Uterus (tissue), 4 donors: ENCODE measurements around the gene PLXNA2. TPM values are rescaled to one million over a fixed set of nuclear protein-coding genes. Genes with fewer than 3 reads are reported as not detected.

Source experiments
- DNase-seq, 2 donors: peaks; one replicate each; pipeline ENCODE4 v3.0.0-alpha.2; 2019 to 2020
- H3K27ac ChIP-seq, 2 donors: fragments of 200-600 bp; sonication (generic); 1 replicate in 1 of 2; 2 replicates in 1 of 2; pipeline ENCODE4 v1.5.1; 2016 to 2018
- H3K27me3 ChIP-seq, 2 donors: fragments of 200-600 bp; sonication (generic); one replicate each; pipeline ENCODE4 v1.5.1; 2018 to 2019; ENCODE audit warnings: control low read depth in 1 of 2
- H3K36me3 ChIP-seq, 2 donors: fragments of 200-600 bp; sonication (generic); one replicate each; pipeline ENCODE4 v1.5.1; 2019; ENCODE audit warnings: control low read depth in 1 of 2
- H3K4me1 ChIP-seq, 2 donors: fragments of 200-600 bp; sonication (generic); one replicate each; pipeline ENCODE4 v1.5.1; 2018 to 2019; ENCODE audit warnings: control low read depth in 1 of 2
- H3K4me3 ChIP-seq, 2 donors: fragments of 200-600 bp; sonication (generic); 1 replicate in 1 of 2; 2 replicates in 1 of 2; pipeline ENCODE4 v1.5.1; 2018 to 2019; ENCODE audit warnings: mild to moderate bottlenecking in 1 of 2
- H3K9me3 ChIP-seq, 2 donors: fragments of 200-600 bp; sonication (generic); one replicate each; pipeline ENCODE4 v1.5.1; 2019; ENCODE audit warnings: control low read depth in 1 of 2
- POLR2A ChIP-seq, 2 donors: fragments of 450-650 bp; IDR thresholded peaks; one replicate each; pipeline ENCODE4 v1.6.1; 2016; ENCODE audit warnings: antibody characterized with exemption in 2 of 2, mild to moderate bottlenecking in 1 of 2, moderate library complexity in 1 of 2
- intact Hi-C: fragments of 100-400 bp; cut with DNase I; formaldehyde crosslinking; loops from one replicate; pipeline ENCODE4 v1.15.1; 2023; ENCODE audit warnings: low total_unique reads
- total RNA-seq, 4 donors: library from RNA; depleted of rRNA in 3 of 4; stranded (reverse); fragments of >200 nt in 3 of 4; gene quantifications; one replicate each; pipeline versions ENCODE4 v1.1.0 to v1.2.4, GENCODE V29; 2014 to 2023
- TF ChIP-seq, protein P1 (sequence below), 4 experiments: fragments of 200-600 bp in 2 of 4; fragments of 450-650 bp in 2 of 4; sonication (generic) in 2 of 4; IDR thresholded peaks; one replicate each; pipeline ENCODE4 v1.5.1; 2016 to 2019; ENCODE audit warnings: antibody characterized with exemption in 4 of 4, mild to moderate bottlenecking in 2 of 4, moderate library complexity in 1 of 4
- donor health status: DM: yes; HTN: yes; CAD: no.

PLXNA2 gene
- total RNA-seq, 4 donors from 2014 or later = 5.4 to 94.5 (median 9.5) TPM

- no peak overlapping the region for H3K4me3 ChIP-seq
- no peak for TF ChIP-seq POLR2A (IDR thresholded peaks at IDR 0.05)
- TF ChIP-seq, protein P1, sequence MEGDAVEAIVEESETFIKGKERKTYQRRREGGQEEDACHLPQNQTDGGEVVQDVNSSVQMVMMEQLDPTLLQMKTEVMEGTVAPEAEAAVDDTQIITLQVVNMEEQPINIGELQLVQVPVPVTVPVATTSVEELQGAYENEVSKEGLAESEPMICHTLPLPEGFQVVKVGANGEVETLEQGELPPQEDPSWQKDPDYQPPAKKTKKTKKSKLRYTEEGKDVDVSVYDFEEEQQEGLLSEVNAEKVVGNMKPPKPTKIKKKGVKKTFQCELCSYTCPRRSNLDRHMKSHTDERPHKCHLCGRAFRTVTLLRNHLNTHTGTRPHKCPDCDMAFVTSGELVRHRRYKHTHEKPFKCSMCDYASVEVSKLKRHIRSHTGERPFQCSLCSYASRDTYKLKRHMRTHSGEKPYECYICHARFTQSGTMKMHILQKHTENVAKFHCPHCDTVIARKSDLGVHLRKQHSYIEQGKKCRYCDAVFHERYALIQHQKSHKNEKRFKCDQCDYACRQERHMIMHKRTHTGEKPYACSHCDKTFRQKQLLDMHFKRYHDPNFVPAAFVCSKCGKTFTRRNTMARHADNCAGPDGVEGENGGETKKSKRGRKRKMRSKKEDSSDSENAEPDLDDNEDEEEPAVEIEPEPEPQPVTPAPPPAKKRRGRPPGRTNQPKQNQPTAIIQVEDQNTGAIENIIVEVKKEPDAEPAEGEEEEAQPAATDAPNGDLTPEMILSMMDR (IDR thresholded peaks at IDR 0.05) = no peak
- H3K36me3 ChIP-seq = no peaks in the 10 kb centered on the region
- no peaks in the 10 kb centered on the region for H3K27me3 ChIP-seq
- intact Hi-C loops = no loop called here
- no peaks in the 10 kb centered on the region for H3K9me3 ChIP-seq
- H3K4me1 ChIP-seq = peaks cover 23 to 49% of the 10 kb centered on the region in 2 donors
- H3K27ac ChIP-seq = peak overlapping the region; percentile 63 to 80
- peak; percentile 59 to 70 for DNase-seq
Observed at GRCh38 chr1:208183977-208184911, 59.9 kb downstream of the PLXNA2 start.

- peak overlapping the region; percentile 63 to 80 for H3K27ac ChIP-seq
- intact Hi-C loops = no loop called here
Observed at GRCh38 chr1:208182880-208183645, 61.1 kb downstream of the PLXNA2 start.

DNA sequence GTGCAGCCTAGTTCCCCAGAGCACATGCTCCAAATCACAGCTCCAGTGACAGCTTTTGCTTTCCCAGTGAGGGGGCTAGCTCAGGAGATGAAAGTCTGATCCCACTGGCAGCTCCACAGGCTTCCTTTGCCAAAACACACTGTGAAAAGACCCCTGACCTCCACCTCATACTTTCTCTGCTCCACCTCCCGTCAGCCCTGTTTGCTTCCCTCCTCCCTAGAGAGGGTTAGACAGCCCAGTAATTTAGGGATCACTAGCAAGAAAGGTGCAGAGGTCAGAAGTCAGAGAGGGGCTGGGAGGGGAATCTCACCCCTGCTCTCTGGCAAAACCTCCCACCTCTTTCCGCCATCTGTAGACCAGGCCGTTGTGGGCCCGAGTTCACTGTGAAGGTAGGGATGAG, 62.8 kb downstream of the PLXNA2 start:
- Histone ChIP-seq H3K27ac (peak overlapping the region; percentile 63 to 80), H3K4me1 (peaks cover 33 to 54% of the 10 kb centered on the region in 2 donors), H3K36me3 (no peaks in the 10 kb centered on the region), H3K9me3 (no peaks in the 10 kb centered on the region), H3K4me3 (no peak overlapping the region), H3K27me3 (no peaks in the 10 kb centered on the region)
- no peak for TF ChIP-seq POLR2A (IDR thresholded peaks at IDR 0.05)
- TF ChIP-seq, protein P1 (IDR thresholded peaks at IDR 0.05) = no peak
- intact Hi-C loops = no loop called here
- DNase-seq = peak; percentile 72 to 78

More at GRCh38 chr1:208182880-208183645, 61.1 kb downstream of the PLXNA2 start:
- Histone ChIP-seq H3K9me3 (no peaks in the 10 kb centered on the region), H3K4me1 (peaks cover 32 to 54% of the 10 kb centered on the region in 2 donors), H3K36me3 (no peaks in the 10 kb centered on the region), H3K27me3 (no peaks in the 10 kb centered on the region), H3K4me3 (no peak overlapping the region)
- no peak for DNase-seq
- no peak for TF ChIP-seq POLR2A (IDR thresholded peaks at IDR 0.05)
- TF ChIP-seq, protein P1 (IDR thresholded peaks at IDR 0.05) = no peak

GRCh38 chr1:208180421-208180820, 63.8 kb downstream of the PLXNA2 start:
- no peaks in the 10 kb centered on the region for H3K27me3 ChIP-seq
- no peak overlapping the region for H3K4me3 ChIP-seq
- no peak for TF ChIP-seq POLR2A (IDR thresholded peaks at IDR 0.05)
- TF ChIP-seq, protein P1 (IDR thresholded peaks at IDR 0.05) = no peak
- intact Hi-C loops = no loop called here
- H3K9me3 ChIP-seq = no peaks in the 10 kb centered on the region
- H3K36me3 ChIP-seq = no peaks in the 10 kb centered on the region
- DNase-seq = no peak
- H3K27ac ChIP-seq = peak overlapping the region; percentile 63 to 80
- peaks cover 33 to 48% of the 10 kb centered on the region in 2 donors for H3K4me1 ChIP-seq
